H1 (cell line): Measurements from ENCODE around the gene CKAP5. TPM values are rescaled to one million over a fixed set of nuclear protein-coding genes. Genes with fewer than 3 reads are reported as not detected.

Source experiments
- CTCF ChIA-PET: fragments of 300-600 bp; sonication (Branson Sonifier 250); formaldehyde crosslinking; loops from one replicate; lab custom pipeline; 2021; ENCODE audit not compliant: partially characterized antibody; lab: Charles Lee
- POLR2A ChIA-PET: fragments of 300-600 bp; sonication (Branson Sonifier 250); formaldehyde crosslinking; loops from one replicate; lab custom pipeline; 2021; ENCODE audit warnings: inconsistent platforms; ENCODE audit not compliant: partially characterized antibody; lab: Charles Lee
- DNase-seq, 2 experiments: peaks; one replicate each; pipeline versions ENCODE4 v3.0.0 to v3.0.0-alpha.2; 2010 to 2022; ENCODE audit warnings: low spot score in 2 of 2, low read depth in 1 of 2, mixed read lengths in 1 of 2
- FAIRE-seq: peaks from 2 replicates; lab custom pipeline; 2011; peaks lifted over from hg19 to GRCh38; lab: Jason Lieb, UNC
- H2AFZ ChIP-seq: 2 replicates; pipeline ENCODE4 v1.8.1; 2012; ENCODE audit warnings: low read length, inconsistent platforms
- H2AK5ac ChIP-seq: 2 replicates; pipeline ENCODE4 v1.6.1; 2013; ENCODE audit warnings: low read depth, low read length
- H2BK120ac ChIP-seq: replicated peaks from 2 replicates; pipeline ENCODE3; 2013; ENCODE audit warnings: low read depth, low read length, inconsistent platforms
- H2BK12ac ChIP-seq: 2 replicates; pipeline ENCODE4 v1.6.1; 2013; ENCODE audit warnings: low read depth, low read length
- H2BK15ac ChIP-seq: 2 replicates; pipeline ENCODE4 v1.6.1; 2013; ENCODE audit warnings: low read length
- H2BK20ac ChIP-seq: 2 replicates; pipeline ENCODE4 v1.6.1; 2013; ENCODE audit warnings: low read length
- H2BK5ac ChIP-seq: 2 replicates; pipeline ENCODE4 v1.6.1; 2013; ENCODE audit warnings: low read depth, low read length
- H3K14ac ChIP-seq: 2 replicates; pipeline ENCODE4 v1.6.1; 2013; ENCODE audit warnings: inconsistent platforms; ENCODE audit not compliant: insufficient read length
- H3K18ac ChIP-seq: 2 replicates; pipeline ENCODE4 v1.6.1; 2013; ENCODE audit warnings: low read length; ENCODE audit errors: extremely low read depth
- H3K23ac ChIP-seq: 2 replicates; pipeline ENCODE4 v1.6.1; 2013; ENCODE audit warnings: inconsistent platforms; ENCODE audit not compliant: insufficient read length
- H3K23me2 ChIP-seq: 2 replicates; pipeline ENCODE4 v1.6.1; 2013; ENCODE audit warnings: low read depth, low read length
- H3K27ac ChIP-seq: 2 replicates; pipeline ENCODE4 v1.6.1; 2011; ENCODE audit warnings: low read depth, low read length, inconsistent platforms
- H3K27me3 ChIP-seq, 4 experiments: replicated peaks in 1 of 4; 1 replicate in 1 of 4; 2 replicates in 3 of 4; pipeline versions ENCODE4 v1.6.1 to v1.8.1; 2011 to 2013; ENCODE audit warnings: low read length in 3 of 4, mild to moderate bottlenecking in 3 of 4, inconsistent platforms in 2 of 4, mixed read lengths in 2 of 4, moderate library complexity in 1 of 4; ENCODE audit not compliant: control insufficient read depth in 3 of 4, insufficient read depth in 3 of 4; ENCODE audit errors: extremely low read depth in 1 of 4
- H3K36me3 ChIP-seq, 4 experiments: 2 replicates each; pipeline versions ENCODE4 v1.6.1 to v1.8.1; 2011 to 2013; ENCODE audit warnings: mild to moderate bottlenecking in 4 of 4, low read length in 3 of 4, moderate library complexity in 2 of 4, control low read depth in 1 of 4, inconsistent platforms in 1 of 4; ENCODE audit not compliant: insufficient read depth in 4 of 4, control insufficient read depth in 2 of 4
- H3K4ac ChIP-seq: replicated peaks from 2 replicates; pipeline ENCODE3; 2013; ENCODE audit warnings: low read length, low read depth, mixed read lengths, inconsistent platforms; ENCODE audit not compliant: insufficient read length
- H3K4me1 ChIP-seq, 4 experiments: replicated peaks in 1 of 4; 1 replicate in 1 of 4; 2 replicates in 3 of 4; pipeline versions ENCODE4 v1.6.1 to v1.8.1; 2011 to 2013; ENCODE audit warnings: low read length in 3 of 4, inconsistent platforms in 2 of 4, mixed read lengths in 1 of 4; ENCODE audit not compliant: insufficient read depth in 4 of 4, control insufficient read depth in 3 of 4
- H3K4me2 ChIP-seq, 2 experiments: 2 replicates each; pipeline versions ENCODE4 v1.6.1 to v1.8.1; 2011 to 2013; ENCODE audit warnings: low read depth in 2 of 2, low read length in 2 of 2, control low read depth in 1 of 2, inconsistent platforms in 1 of 2, mild to moderate bottlenecking in 1 of 2; ENCODE audit not compliant: insufficient read depth in 1 of 2
- H3K4me3 ChIP-seq, 4 experiments: fragments of 200-600, 300-600 bp in 1 of 4; sonication (generic), shearing (Covaris generic), sonication (Bioruptor Twin) in 1 of 4; 2 replicates each; pipeline versions ENCODE4 v1.5.1 to v1.8.1; 2011 to 2016; ENCODE audit warnings: low read length in 4 of 4, low read depth in 3 of 4, control low read depth in 2 of 4, inconsistent platforms in 2 of 4, mild to moderate bottlenecking in 2 of 4, mixed read lengths in 1 of 4, moderate library complexity in 1 of 4; ENCODE audit not compliant: insufficient read depth in 2 of 4; ENCODE audit errors: extremely low read depth in 1 of 4
- H3K56ac ChIP-seq: replicated peaks from 2 replicates; pipeline ENCODE3; 2013; ENCODE audit warnings: low read depth, mild to moderate bottlenecking, mixed read lengths, low read length, inconsistent platforms; ENCODE audit not compliant: insufficient read length
- H3K79me1 ChIP-seq: 2 replicates; pipeline ENCODE4 v1.6.1; 2013; ENCODE audit warnings: low read depth, low read length, control low read depth
- H3K79me2 ChIP-seq, 2 experiments: 2 replicates each; pipeline versions ENCODE4 v1.6.1 to v1.8.1; 2012 to 2013; ENCODE audit warnings: low read length in 2 of 2, mild to moderate bottlenecking in 2 of 2, inconsistent platforms in 1 of 2; ENCODE audit not compliant: insufficient read depth in 2 of 2, control insufficient read depth in 1 of 2
- H3K9ac ChIP-seq, 4 experiments: replicated peaks in 1 of 4; 1 replicate in 1 of 4; 2 replicates in 3 of 4; pipeline versions ENCODE4 v1.6.1 to v1.8.1; 2011 to 2013; ENCODE audit warnings: low read depth in 3 of 4, low read length in 3 of 4, control low read depth in 2 of 4, mild to moderate bottlenecking in 2 of 4, moderate library complexity in 2 of 4, inconsistent platforms in 1 of 4; ENCODE audit errors: extremely low read depth in 1 of 4
- H3K9me3 ChIP-seq, 2 experiments: 2 replicates each; pipeline versions ENCODE4 v1.6.1 to v1.8.1; 2012 to 2013; ENCODE audit warnings: mild to moderate bottlenecking in 2 of 2, moderate library complexity in 2 of 2, control low read depth in 1 of 2, inconsistent platforms in 1 of 2, low read depth in 1 of 2, low read length in 1 of 2, mixed read lengths in 1 of 2; ENCODE audit not compliant: insufficient read depth in 2 of 2
- H4K20me1 ChIP-seq, 2 experiments: replicated peaks in 1 of 2; 2 replicates each; pipeline versions ENCODE3 to v1.8.1; 2011 to 2013; ENCODE audit warnings: inconsistent platforms in 2 of 2, low read length in 2 of 2, mild to moderate bottlenecking in 1 of 2; ENCODE audit not compliant: insufficient read depth in 2 of 2, control insufficient read depth in 1 of 2
- H4K5ac ChIP-seq: 2 replicates; pipeline ENCODE4 v1.6.1; 2013; ENCODE audit warnings: low read length, low read depth, mixed read lengths, inconsistent platforms; ENCODE audit not compliant: insufficient read length
- H4K8ac ChIP-seq: 2 replicates; pipeline ENCODE4 v1.8.0; 2013; ENCODE audit warnings: mild to moderate bottlenecking, moderate library complexity, low read length, inconsistent platforms; ENCODE audit not compliant: insufficient read depth; ENCODE audit errors: extremely low read depth
- H4K91ac ChIP-seq: replicated peaks from 2 replicates; pipeline ENCODE3; 2013; ENCODE audit warnings: low read length, mixed read lengths, inconsistent platforms; ENCODE audit not compliant: insufficient read length
- CBX5 ChIP-seq: fragments of 300-800, 300-1000 bp; sonication (generic); IDR thresholded peaks from 2 replicates; pipeline ENCODE4 v1.7.1; 2016; ENCODE audit warnings: antibody characterized with exemption, low read length, low read depth
- CHD2 ChIP-seq: IDR thresholded peaks from 2 replicates; pipeline ENCODE4 v1.6.1; 2012; ENCODE audit warnings: low read length, improper control_type of control experiment
- GABPA ChIP-seq: IDR thresholded peaks from 2 replicates; pipeline ENCODE4 v1.6.1; 2011; ENCODE audit warnings: mild to moderate bottlenecking, low read length, moderate library complexity, borderline replicate concordance; ENCODE audit not compliant: insufficient read depth
- GTF2F1 ChIP-seq: IDR thresholded peaks from 2 replicates; pipeline ENCODE4 v1.6.1; 2012; ENCODE audit warnings: low read depth, low read length, improper control_type of control experiment, borderline replicate concordance
- NRF1 ChIP-seq: IDR thresholded peaks from 2 replicates; pipeline ENCODE4 v1.6.1; 2011; ENCODE audit warnings: mild to moderate bottlenecking, low read depth, low read length, improper control_type of control experiment
- RFX5 ChIP-seq: IDR thresholded peaks from 2 replicates; pipeline ENCODE4 v1.6.1; 2011; ENCODE audit warnings: low read depth, low read length, improper control_type of control experiment, borderline replicate concordance
- TEAD4 ChIP-seq: IDR thresholded peaks from 2 replicates; pipeline ENCODE4 v1.6.1; 2012; ENCODE audit warnings: low read depth, low read length, inconsistent platforms, mixed read lengths
- WGBS, 2 experiments: shearing (Covaris generic) in 1 of 2; methylation state at CpG; one replicate each; pipeline versions ENCODE4 v1.1.6 to v1.1.7; 2013 to 2015; ENCODE audit warnings: low lambda C conversion rate in 2 of 2, mixed read lengths in 2 of 2, inconsistent platforms in 1 of 2, low coverage in 1 of 2, missing lambda C conversion rate in 1 of 2; ENCODE audit not compliant: insufficient replicate concordance in 2 of 2, insufficient coverage in 1 of 2, insufficient read length in 1 of 2; ENCODE audit errors: extremely low coverage in 1 of 2, missing lambda C conversion rate in 1 of 2; 5-methylcytosine and 5-hydroxymethylcytosine counted together
- polyA plus RNA-seq, 7 experiments: library from polyadenylated mRNA; depleted of rRNA in 3 of 7; stranded (reverse) in 5 of 7; unstranded in 2 of 7; fragments of >200 nt in 5 of 7; fragments of 200-250 nt in 2 of 7; gene quantifications; 1 replicate in 5 of 7; 2 replicates in 1 of 7; 4 replicates in 1 of 7; pipeline versions ENCODE4 v1.2.1 to v1.2.3, GENCODE V29; 2011 to 2013; ENCODE audit warnings: missing spikeins in 2 of 7, mixed read lengths in 2 of 7
- total RNA-seq: library from RNA; stranded (reverse); fragmentation: NEBNext Ultra II Directional; extraction: Animal tissue kit (Norgen Biotek cat#: 25700); gene quantifications from 2 replicates; pipeline ENCODE4 v1.2.1, GENCODE V29; 2021

The CKAP5 gene
- total and polyA plus RNA-seq, 2 of the 8 experiments (the other 6 are each of a cell fraction or from before 2014, with no cell fraction given) = 64.8 to 185 TPM

DNA sequence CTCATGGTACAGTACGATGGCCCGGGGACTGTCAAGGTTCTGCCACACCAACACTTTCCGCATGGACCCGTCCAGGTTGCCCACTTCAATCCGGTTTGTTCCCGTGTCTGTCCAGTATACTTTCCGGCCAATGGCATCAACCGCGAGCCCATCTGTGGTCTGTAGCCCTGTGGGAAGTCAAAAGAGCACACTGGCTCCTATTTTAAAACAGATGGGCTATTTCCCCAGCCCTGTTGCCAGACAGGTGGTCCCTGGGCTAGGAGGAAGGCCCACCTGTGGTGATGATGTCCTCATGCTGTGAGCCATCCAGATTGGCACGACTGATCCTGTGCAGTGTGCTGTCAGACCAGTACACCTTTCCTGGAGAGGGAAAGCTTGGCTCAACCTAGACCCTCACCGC is 30.4 kb upstream of the CKAP5 start:
- TF ChIP-seq CBX5 (no peak), GTF2F1 (no peak), NRF1 (no peak), TEAD4 (no peak), RFX5 (no peak), GABPA (no peak), CHD2 (no peak)
- Histone ChIP-seq H3K56ac (no peak overlapping the region), H2BK20ac (no peak overlapping the region), H2BK15ac (no peak overlapping the region), H2AFZ (no peak overlapping the region), H4K5ac (no peak overlapping the region), H3K79me1 (no peaks in the 10 kb centered on the region), H3K27ac (no peak overlapping the region), H3K4me3 (no peak overlapping the region), H3K79me2 (no peaks in the 10 kb centered on the region), H4K8ac (no peak overlapping the region), H4K20me1 (peaks cover 0 to 1% of the 10 kb centered on the region in 2 experiments), H3K23ac (no peak overlapping the region), H2BK12ac (no peak overlapping the region), H3K23me2 (no peaks in the 10 kb centered on the region), H2AK5ac (no peak overlapping the region), H2BK120ac (no peak overlapping the region), H3K9ac (no peak overlapping the region), H3K27me3 (no peaks in the 10 kb centered on the region), H4K91ac (no peak overlapping the region), H3K18ac (no peak overlapping the region), H3K4me2 (no peak overlapping the region), H3K14ac (no peak overlapping the region), H3K4me1 (no peaks in the 10 kb centered on the region), H3K36me3 (peaks cover 4 to 46% (median 30%) of the 10 kb centered on the region in 4 experiments), H3K9me3 (no peaks in the 10 kb centered on the region), H2BK5ac (no peak overlapping the region), H3K4ac (no peak overlapping the region)
- POLR2A ChIA-PET = interaction anchor here (0.9 kb wide), 1 partner anchor 30 kb away, joined by 3 read pairs; the partner anchor contains the start of gene CKAP5
- FAIRE-seq (no peak), DNase-seq (no peak)
- CTCF ChIA-PET = interaction anchor here (0.9 to 1.6 kb wide), 4 partner anchors 9 to 17 kb away, joined by 3 to 4 read pairs (median 3); no protein-coding TSS in a partner anchor
- 90% methylated on average over 11 of the region's 11 CpGs; no CpG with 5 or more reads in 1 of the 2 experiments for WGBS, 2 experiments
